Hematopoietic multipotent progenitor cell (in vitro differentiated cells): Measurements from ENCODE around the gene CAMK2N1. TPM values are rescaled to one million over a fixed set of nuclear protein-coding genes. Genes with fewer than 3 reads are reported as not detected.
A peak's percentile ranks its signal among the peaks of the same experiment; 100 is the strongest.

ENCODE experiments used
- DNase-seq, 3 donors: peaks; one replicate each; pipeline ENCODE4 v3.0.0-alpha.2; 2011 to 2015; ENCODE audit warnings: low read depth in 2 of 3, low spot score in 2 of 3
- total RNA-seq: library from RNA; depleted of rRNA; stranded (reverse); fragments of >200 nt; gene quantifications from one replicate; pipeline ENCODE4 v1.2.3, GENCODE V29; 2012

Gene CAMK2N1
- total RNA-seq, 1 donor = not detected

GRCh38 chr1:20448671-20449071 lies 37.3 kb downstream of the CAMK2N1 start:
- DNase-seq = no peak

GRCh38 chr1:20447794-20448193 lies 38.2 kb downstream of the CAMK2N1 start:
- DNase-seq = no peak

- DNase-seq = no peak
Measured at GRCh38 chr1:20446796-20447195, 39.2 kb downstream of the CAMK2N1 start.

- no peak for DNase-seq
Measured at GRCh38 chr1:20445956-20446355, 40.1 kb downstream of the CAMK2N1 start.

GRCh38 chr1:20443703-20444586 lies 42.1 kb downstream of the CAMK2N1 start:
- DNase-seq = no peak

GRCh38 chr1:20442920-20443625 lies 42.9 kb downstream of the CAMK2N1 start:
- no peak for DNase-seq

- DNase-seq = peak in 2 of 3 donors; percentile 7 to 50
Measured at GRCh38 chr1:20440785-20441200, 45.2 kb downstream of the CAMK2N1 start.

- no peak for DNase-seq
Measured at GRCh38 chr1:20439282-20439681, 46.7 kb downstream of the CAMK2N1 start.

- DNase-seq = no peak
Measured at GRCh38 chr1:20437640-20438039, 48.4 kb downstream of the CAMK2N1 start.

- DNase-seq = no peak
Measured at GRCh38 chr1:20432891-20433290, 53.1 kb downstream of the CAMK2N1 start.

Other genes with a start within 250 kb of the CAMK2N1 start
- under 0.01 TPM for gene VWA5B1, start 195.3 kb downstream of the CAMK2N1 start, total RNA-seq
- gene MUL1, start 21.9 kb upstream of the CAMK2N1 start, total RNA-seq = 25.3 TPM
- under 0.01 TPM for gene FAM43B, start 66.4 kb upstream of the CAMK2N1 start, total RNA-seq
- gene CDA, start 102.9 kb upstream of the CAMK2N1 start, total RNA-seq = 0.27 TPM
- 53.3 TPM for gene PINK1, start 147.2 kb upstream of the CAMK2N1 start, total RNA-seq
- 277 TPM for gene DDOST, start 175.2 kb upstream of the CAMK2N1 start, total RNA-seq
- 0.27 TPM for gene KIF17, start 231.8 kb upstream of the CAMK2N1 start, total RNA-seq
- not detected for gene SH2D5, start 246.5 kb upstream of the CAMK2N1 start, total RNA-seq